Brain microvascular endothelial cell (primary cell): ENCODE measurements around the gene CCDC93.
"Not testable (repeated sequence)": the region's sequence is repeated elsewhere in the genome, so short reads cannot be mapped to it uniquely, and the experiment has no call there.

Experiments
- DNase-seq: peaks from one replicate; pipeline ENCODE4 v3.0.0-alpha.2; 2020
- H3K27ac ChIP-seq: fragments of 250-450 bp; sonication (Bioruptor Pico); 2 replicates; pipeline ENCODE4 v1.5.1; 2020; ENCODE audit warnings: mild to moderate bottlenecking, moderate library complexity
- H3K27me3 ChIP-seq: fragments of 250-450 bp; sonication (Bioruptor Pico); replicated peaks from 2 replicates; pipeline ENCODE4 v1.5.1; 2020; ENCODE audit warnings: mild to moderate bottlenecking
- H3K36me3 ChIP-seq: fragments of 250-450 bp; sonication (Bioruptor Pico); replicated peaks from 2 replicates; pipeline ENCODE4 v1.5.1; 2020; ENCODE audit warnings: mild to moderate bottlenecking
- H3K4me3 ChIP-seq: 2 replicates; pipeline ENCODE4 v1.5.1; 2011; ENCODE audit warnings: low read depth, mild to moderate bottlenecking, control low read depth, low read length, moderate library complexity
- CTCF ChIP-seq: IDR thresholded peaks from 2 replicates; pipeline ENCODE4 v1.5.1; 2011; ENCODE audit warnings: low read depth, mild to moderate bottlenecking, moderate library complexity, low read length, control low read depth, inconsistent platforms; ENCODE audit errors: missing control alignments
- in situ Hi-C: cut with HindIII; loops from 2 replicates; pipeline ENCODE4 v1.10.0; 2017; ENCODE audit warnings: low sequenced_read_pairs, low pct_ligation_motif_present

The CCDC93 gene

GRCh38 chr2:117935456-117935855, 78.4 kb downstream of the CCDC93 start:
- H3K27ac ChIP-seq, result no peak overlapping the region
- in situ Hi-C loops, result no loop called here
- no peak overlapping the region for H3K4me3 ChIP-seq
- peaks cover 73% of the 10 kb centered on the region for H3K36me3 ChIP-seq
- DNase-seq, result no peak
- no peaks in the 10 kb centered on the region for H3K27me3 ChIP-seq
- TF ChIP-seq CTCF, result no peak

- no peak for TF ChIP-seq CTCF
- no peak overlapping the region for H3K4me3 ChIP-seq
- DNase-seq, result no peak
- H3K27ac ChIP-seq, result no peak overlapping the region
- H3K27me3 ChIP-seq, result no peaks in the 10 kb centered on the region
- peaks cover 73% of the 10 kb centered on the region for H3K36me3 ChIP-seq
- in situ Hi-C loops, result no loop called here
These were observed 80.0 kb downstream of the CCDC93 start for GRCh38 chr2:117933884-117934354.

GRCh38 chr2:117931978-117932377, 81.9 kb downstream of the CCDC93 start:
- peaks cover 65% of the 10 kb centered on the region for H3K36me3 ChIP-seq
- H3K4me3 ChIP-seq, result no peak overlapping the region
- no peak for TF ChIP-seq CTCF
- in situ Hi-C loops, result no loop called here
- H3K27ac ChIP-seq, result no peak overlapping the region
- H3K27me3 ChIP-seq, result no peaks in the 10 kb centered on the region
- no peak for DNase-seq

- H3K36me3 ChIP-seq, result peaks cover 59% of the 10 kb centered on the region
- H3K4me3 ChIP-seq, result no peak overlapping the region
- no peaks in the 10 kb centered on the region for H3K27me3 ChIP-seq
- H3K27ac ChIP-seq, result no peak overlapping the region
- no peak for DNase-seq
- in situ Hi-C loops, result no loop called here
- no peak for TF ChIP-seq CTCF
These were observed 82.6 kb downstream of the CCDC93 start for GRCh38 chr2:117931266-117931665.

GRCh38 chr2:117930775-117931174, 83.1 kb downstream of the CCDC93 start:
- DNase-seq, result no peak
- TF ChIP-seq CTCF, result no peak
- H3K27ac ChIP-seq, result no peak overlapping the region
- in situ Hi-C loops, result no loop called here
- H3K4me3 ChIP-seq, result no peak overlapping the region
- peaks cover 55% of the 10 kb centered on the region for H3K36me3 ChIP-seq
- H3K27me3 ChIP-seq, result no peaks in the 10 kb centered on the region

GRCh38 chr2:117923471-117923870, 90.4 kb downstream of the CCDC93 start:
- in situ Hi-C loops, DNase-seq, H3K27ac ChIP-seq, H3K4me3 ChIP-seq, H3K27me3 ChIP-seq: not testable (repeated sequence)
- peaks cover 51% of the 10 kb centered on the region for H3K36me3 ChIP-seq
